HUES64 (cell line): ENCODE results near the gene MICALL1.

Source experiments
- H3K27ac ChIP-seq: 2 replicates; pipeline ENCODE4 v1.7.0; 2013; ENCODE audit warnings: low read depth, low read length, inconsistent platforms
- H3K27me3 ChIP-seq: 2 replicates; pipeline ENCODE4 v1.6.1; 2013; ENCODE audit warnings: mild to moderate bottlenecking, low read length; ENCODE audit not compliant: insufficient read depth
- H3K36me3 ChIP-seq: 2 replicates; pipeline ENCODE4 v1.6.1; 2013; ENCODE audit warnings: mild to moderate bottlenecking, low read length; ENCODE audit not compliant: insufficient read depth
- H3K4me1 ChIP-seq: 2 replicates; pipeline ENCODE4 v1.6.1; 2013; ENCODE audit warnings: mild to moderate bottlenecking, low read length, moderate library complexity; ENCODE audit not compliant: insufficient read depth
- H3K4me3 ChIP-seq: 2 replicates; pipeline ENCODE4 v1.5.1; 2013; ENCODE audit warnings: mild to moderate bottlenecking, low read length, moderate library complexity
- H3K9ac ChIP-seq: 2 replicates; pipeline ENCODE4 v1.6.1; 2013; ENCODE audit warnings: mild to moderate bottlenecking, low read depth, low read length
- H3K9me3 ChIP-seq: 2 replicates; pipeline ENCODE4 v1.6.1; 2013; ENCODE audit warnings: low read depth, low read length; ENCODE audit not compliant: insufficient read depth
- WGBS: fragments of 150-250, 120-280 bp; methylation state at CpG from one replicate; pipeline ENCODE4 v1.1.7; 2013; ENCODE audit warnings: missing lambda C conversion rate; 5-methylcytosine and 5-hydroxymethylcytosine counted together

The MICALL1 gene

GRCh38 chr22:37892566-37893335 lies 13.3 kb upstream of the MICALL1 start:
- Histone ChIP-seq H3K27ac (no peak overlapping the region), H3K4me1 (peaks cover 25% of the 10 kb centered on the region), H3K4me3 (no peak overlapping the region), H3K36me3 (peaks cover 34% of the 10 kb centered on the region), H3K9me3 (no peaks in the 10 kb centered on the region), H3K27me3 (no peaks in the 10 kb centered on the region), H3K9ac (no peak overlapping the region)
- 96% methylated on average over 7 of the region's 7 CpGs for WGBS

- H3K36me3 ChIP-seq: peaks cover 26% of the 10 kb centered on the region
- peak overlapping the region; percentile 33; the same call in 1 of the 2 replicates for H3K27ac ChIP-seq
- no peaks in the 10 kb centered on the region for H3K27me3 ChIP-seq
- no peak overlapping the region for H3K4me3 ChIP-seq
- peaks cover 29% of the 10 kb centered on the region for H3K4me1 ChIP-seq
- no peaks in the 10 kb centered on the region for H3K9me3 ChIP-seq
- 89% methylated on average over 5 of the region's 5 CpGs for WGBS
- H3K9ac ChIP-seq: no peak overlapping the region
Measured at GRCh38 chr22:37893583-37893983, 12.5 kb upstream of the MICALL1 start.

- peak overlapping the region; percentile 33; the same call in 1 of the 2 replicates for H3K9ac ChIP-seq
- 57% methylated on average over 7 of the region's 8 CpGs for WGBS
- 0 out of 2 replicates have a peak overlapping the region, but pooled peaks have one; percentile 22 for H3K4me3 ChIP-seq
- H3K27me3 ChIP-seq: no peaks in the 10 kb centered on the region
- H3K27ac ChIP-seq: peak overlapping the region; percentile 88
- H3K36me3 ChIP-seq: peaks cover 10% of the 10 kb centered on the region
- H3K9me3 ChIP-seq: no peaks in the 10 kb centered on the region
- H3K4me1 ChIP-seq: peaks cover 33% of the 10 kb centered on the region
Measured at GRCh38 chr22:37894939-37895670, 11.0 kb upstream of the MICALL1 start.

GRCh38 chr22:37896181-37896592 lies 9.9 kb upstream of the MICALL1 start:
- peaks cover 33% of the 10 kb centered on the region for H3K4me1 ChIP-seq
- H3K9ac ChIP-seq: peak overlapping the region; percentile 1; the same call in 1 of the 2 replicates
- no peaks in the 10 kb centered on the region for H3K27me3 ChIP-seq
- no peak overlapping the region for H3K4me3 ChIP-seq
- H3K27ac ChIP-seq: peak overlapping the region; percentile 67
- 79% methylated on average over 2 of the region's 5 CpGs for WGBS
- H3K36me3 ChIP-seq: peaks cover 6% of the 10 kb centered on the region
- no peaks in the 10 kb centered on the region for H3K9me3 ChIP-seq

GRCh38 chr22:37896939-37897338 lies 9.2 kb upstream of the MICALL1 start:
- Histone ChIP-seq H3K27me3 (no peaks in the 10 kb centered on the region), H3K4me3 (no peak overlapping the region), H3K4me1 (peaks cover 33% of the 10 kb centered on the region), H3K9ac (0 out of 2 replicates have a peak overlapping the region, but pooled peaks have one; percentile 24), H3K27ac (peak overlapping the region; percentile 67), H3K9me3 (no peaks in the 10 kb centered on the region), H3K36me3 (peaks cover 3% of the 10 kb centered on the region; the same call in 1 of the 2 replicates)
- 85% methylated on average over 3 of the region's 3 CpGs for WGBS

GRCh38 chr22:37897807-37898206 lies 8.3 kb upstream of the MICALL1 start:
- no peak overlapping the region for H3K4me3 ChIP-seq
- no peaks in the 10 kb centered on the region for H3K27me3 ChIP-seq
- H3K4me1 ChIP-seq: peaks cover 33% of the 10 kb centered on the region
- no peaks in the 10 kb centered on the region for H3K36me3 ChIP-seq
- H3K27ac ChIP-seq: no peak overlapping the region
- no peak overlapping the region for H3K9ac ChIP-seq
- 86% methylated on average over 1 of the region's 2 CpGs for WGBS
- H3K9me3 ChIP-seq: no peaks in the 10 kb centered on the region

- Histone ChIP-seq H3K36me3 (no peaks in the 10 kb centered on the region), H3K27ac (peak overlapping the region; percentile 44; the same call in 1 of the 2 replicates), H3K4me3 (no peak overlapping the region), H3K4me1 (peaks cover 33% of the 10 kb centered on the region), H3K9ac (peak overlapping the region; percentile 40), H3K27me3 (no peaks in the 10 kb centered on the region), H3K9me3 (no peaks in the 10 kb centered on the region)
- WGBS: 74% methylated on average over 9 of the region's 9 CpGs
Measured at GRCh38 chr22:37898441-37899181, 7.5 kb upstream of the MICALL1 start.

- 71% methylated on average over 10 of the region's 10 CpGs for WGBS
- Histone ChIP-seq H3K27me3 (no peaks in the 10 kb centered on the region), H3K9ac (peak overlapping the region; percentile 82), H3K4me3 (peak overlapping the region; percentile 61), H3K9me3 (no peaks in the 10 kb centered on the region), H3K27ac (peak overlapping the region; percentile 50), H3K4me1 (peaks cover 9% of the 10 kb centered on the region; the same call in 1 of the 2 replicates), H3K36me3 (no peaks in the 10 kb centered on the region)
Measured at GRCh38 chr22:37904572-37905533, 1.2 kb upstream of the MICALL1 start.

- H3K27me3 ChIP-seq: no peaks in the 10 kb centered on the region
- H3K4me1 ChIP-seq: peaks cover 25% of the 10 kb centered on the region
- peak overlapping the region; percentile 82 for H3K9ac ChIP-seq
- H3K36me3 ChIP-seq: no peaks in the 10 kb centered on the region
- peak overlapping the region; percentile 61 for H3K4me3 ChIP-seq
- 1% methylated on average over 75 of the region's 75 CpGs for WGBS
- H3K27ac ChIP-seq: no peak overlapping the region; the same call in 1 of the 2 replicates
- no peaks in the 10 kb centered on the region for H3K9me3 ChIP-seq
Measured at GRCh38 chr22:37906364-37907008, 389 bp downstream of the MICALL1 start.
